SK-N-SH (cell line): ENCODE measurements around the gene PTN.

Source experiments
- EP300 ChIP-seq, 2 experiments: IDR thresholded peaks; 2 replicates each; pipeline versions ENCODE4 v1.4.0 to v1.6.1; 2012; ENCODE audit warnings: borderline replicate concordance in 1 of 2, low read depth in 1 of 2, low read length in 1 of 2
- EZH2phosphoT487 ChIP-seq: fragments of 200-600 bp; sonication (generic); IDR thresholded peaks from 2 replicates; pipeline ENCODE4 v1.6.1; 2017; ENCODE audit warnings: low read depth, mixed run types, mild to moderate bottlenecking, antibody characterized with exemption, moderate library complexity, borderline replicate concordance
- GABPA ChIP-seq: IDR thresholded peaks from 2 replicates; pipeline ENCODE4 v1.4.0; 2012; ENCODE audit warnings: low read depth, mild to moderate bottlenecking
- MXI1 ChIP-seq: IDR thresholded peaks from 2 replicates; pipeline ENCODE4 v1.6.1; 2012; ENCODE audit warnings: mild to moderate bottlenecking, low read depth, low read length, improper control_type of control experiment
- POLR2AphosphoS5 ChIP-seq: IDR thresholded peaks from 2 replicates; pipeline ENCODE4 v1.6.1; 2012; ENCODE audit warnings: low read depth, low read length
- RCOR1 ChIP-seq: fragments of 150-350 bp; IDR thresholded peaks from 2 replicates; pipeline ENCODE4 v1.6.1; 2017; ENCODE audit warnings: antibody characterized with exemption, low read length
- TAF1 ChIP-seq: IDR thresholded peaks from 2 replicates; pipeline ENCODE4 v1.6.1; 2012; ENCODE audit warnings: low read depth, mild to moderate bottlenecking, low read length, moderate library complexity, borderline replicate concordance
- TF ChIP-seq, protein P1 (sequence below): fragments of 200-600 bp; sonication (generic); IDR thresholded peaks from 2 replicates; pipeline ENCODE4 v1.6.1; 2017; ENCODE audit warnings: antibody characterized with exemption, mild to moderate bottlenecking, moderate library complexity
- TF ChIP-seq, protein P2 (sequence below): fragments of 150-350 bp; IDR thresholded peaks from 2 replicates; pipeline ENCODE4 v1.6.1; 2017; ENCODE audit warnings: antibody characterized with exemption, low read length, low read depth, borderline replicate concordance
- TF ChIP-seq, protein P3 (sequence below): IDR thresholded peaks from 2 replicates; pipeline ENCODE4 v1.4.0; 2012; ENCODE audit warnings: low read depth

DNA sequence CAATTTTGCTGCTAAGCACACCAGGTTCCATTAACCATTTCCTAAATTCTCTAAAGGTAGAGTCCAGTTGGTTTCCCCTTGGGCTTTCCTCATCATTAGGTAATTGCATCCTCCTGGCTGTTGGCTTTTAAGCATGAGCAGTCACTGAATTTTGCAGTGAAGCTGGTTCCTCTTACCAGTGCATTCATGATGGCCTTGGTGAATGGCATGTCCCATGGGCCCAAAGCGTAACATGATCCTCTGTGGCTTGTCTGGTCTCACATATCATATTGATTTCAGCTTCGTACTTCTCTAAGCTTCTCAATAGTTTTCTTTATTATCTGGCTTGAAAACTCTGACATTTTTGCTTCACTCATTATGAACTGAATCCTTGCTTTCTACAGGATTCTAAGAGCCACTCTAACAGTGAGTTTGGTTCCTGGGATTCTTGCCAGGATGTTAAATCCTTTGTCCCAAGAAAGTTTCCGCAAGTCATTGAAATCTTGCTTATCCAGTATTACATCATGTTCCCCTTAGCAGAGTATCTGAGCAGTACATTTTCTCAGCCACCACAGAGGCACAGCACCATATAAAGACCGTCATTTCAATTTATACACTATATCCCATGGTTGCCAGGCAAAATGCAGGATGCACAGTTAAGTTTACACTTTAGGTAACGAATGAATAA is 134.2 kb downstream of the PTN start:
- TF ChIP-seq, protein P1, sequence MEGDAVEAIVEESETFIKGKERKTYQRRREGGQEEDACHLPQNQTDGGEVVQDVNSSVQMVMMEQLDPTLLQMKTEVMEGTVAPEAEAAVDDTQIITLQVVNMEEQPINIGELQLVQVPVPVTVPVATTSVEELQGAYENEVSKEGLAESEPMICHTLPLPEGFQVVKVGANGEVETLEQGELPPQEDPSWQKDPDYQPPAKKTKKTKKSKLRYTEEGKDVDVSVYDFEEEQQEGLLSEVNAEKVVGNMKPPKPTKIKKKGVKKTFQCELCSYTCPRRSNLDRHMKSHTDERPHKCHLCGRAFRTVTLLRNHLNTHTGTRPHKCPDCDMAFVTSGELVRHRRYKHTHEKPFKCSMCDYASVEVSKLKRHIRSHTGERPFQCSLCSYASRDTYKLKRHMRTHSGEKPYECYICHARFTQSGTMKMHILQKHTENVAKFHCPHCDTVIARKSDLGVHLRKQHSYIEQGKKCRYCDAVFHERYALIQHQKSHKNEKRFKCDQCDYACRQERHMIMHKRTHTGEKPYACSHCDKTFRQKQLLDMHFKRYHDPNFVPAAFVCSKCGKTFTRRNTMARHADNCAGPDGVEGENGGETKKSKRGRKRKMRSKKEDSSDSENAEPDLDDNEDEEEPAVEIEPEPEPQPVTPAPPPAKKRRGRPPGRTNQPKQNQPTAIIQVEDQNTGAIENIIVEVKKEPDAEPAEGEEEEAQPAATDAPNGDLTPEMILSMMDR = no peak
- TF ChIP-seq GABPA (no peak), RCOR1 (no peak), EZH2phosphoT487 (no peak), EP300 (IDR thresholded peaks at IDR 0.05; ENCODE audit: borderline replicate concordance in 1 of 2, low read depth in 1 of 2, low read length in 1 of 2) (no peak), MXI1 (no peak), POLR2AphosphoS5 (no peak), TAF1 (no peak)
- TF ChIP-seq, protein P2, sequence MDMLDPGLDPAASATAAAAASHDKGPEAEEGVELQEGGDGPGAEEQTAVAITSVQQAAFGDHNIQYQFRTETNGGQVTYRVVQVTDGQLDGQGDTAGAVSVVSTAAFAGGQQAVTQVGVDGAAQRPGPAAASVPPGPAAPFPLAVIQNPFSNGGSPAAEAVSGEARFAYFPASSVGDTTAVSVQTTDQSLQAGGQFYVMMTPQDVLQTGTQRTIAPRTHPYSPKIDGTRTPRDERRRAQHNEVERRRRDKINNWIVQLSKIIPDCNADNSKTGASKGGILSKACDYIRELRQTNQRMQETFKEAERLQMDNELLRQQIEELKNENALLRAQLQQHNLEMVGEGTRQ = no peak
- TF ChIP-seq, protein P3, sequence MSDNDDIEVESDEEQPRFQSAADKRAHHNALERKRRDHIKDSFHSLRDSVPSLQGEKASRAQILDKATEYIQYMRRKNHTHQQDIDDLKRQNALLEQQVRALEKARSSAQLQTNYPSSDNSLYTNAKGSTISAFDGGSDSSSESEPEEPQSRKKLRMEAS = no peak
